Heart left ventricle (tissue), 13 donors: ENCODE measurements around the gene CUX1.

Experiments
- CTCF ChIP-seq, 12 donors: fragments of 200-600 bp; sonication (generic) in 4 of 12; IDR thresholded peaks; one replicate each; pipeline versions ENCODE4 v1.5.0 to v1.8.0; 2018 to 2022; ENCODE audit warnings: antibody characterized with exemption in 12 of 12, mild to moderate bottlenecking in 5 of 12
- POLR2A ChIP-seq, 2 donors: fragments of 450-650 bp; IDR thresholded peaks; one replicate each; pipeline ENCODE4 v1.6.1; 2017; ENCODE audit warnings: antibody characterized with exemption in 2 of 2, mild to moderate bottlenecking in 2 of 2, moderate library complexity in 2 of 2
- donor health status: ischemic (EF 13 %, LVEDD 7.1; RV severe dilation, severe dysfunction).
- donor health status: DM: no; HTN: yes; CAD: no.
- donor health status: DM: no; HTN: no; CAD: no.
- donor health status: ischemic (EF 25% LVEDD 6.9; RV normal size, moderate dysfunction).
- donor health status: ischemic (EF 25% LVEDD 5.7; RV mildly dilated, moderate dysfunction).
- donor health status: ischemic (EF 35%, LVEDD 5.7; RV mildly dilated, moderate dysfunction).
- donor health status: nonischemic (EF 11% LVEDD 7.7; RV severe dilation, severe dysfunction).
- donor health status: DM: yes; HTN: yes; CAD: no.
- donor health status: PGD.
- donor health status: ischemic (EF 29% LVEDD 5.4; RV normal size, mild dysfunction).
- donor health status: nonischemic (EF 23%, LVEDD 6.1; RV moderate dilation, normal function).

- peak in 1 of 12 donors; percentile 9 for TF ChIP-seq CTCF (IDR thresholded peaks at IDR 0.05)
- no peak for TF ChIP-seq POLR2A (IDR thresholded peaks at IDR 0.05)
These were observed 468.3 kb downstream of the CUX1 start for GRCh38 chr7:102285540-102286236.
